Gastroesophageal sphincter (tissue), 4 donors: ENCODE results near the gene ARHGAP42. TPM values are rescaled to one million over a fixed set of nuclear protein-coding genes. Genes with fewer than 3 reads are reported as not detected.
A peak's percentile ranks its signal among the peaks of the same experiment; 100 is the strongest.

Source experiments
- ATAC-seq: fragments of 150-250 bp; one replicate; pipeline ENCODE4 v1.9.1; 2016; ENCODE audit warnings: mild to moderate bottlenecking, moderate library complexity
- H3K27ac ChIP-seq, 4 donors: fragments of 200-600 bp; sonication (generic) in 3 of 4; 1 replicate in 3 of 4; 2 replicates in 1 of 4; pipeline ENCODE4 v1.5.1; 2016 to 2019
- H3K27me3 ChIP-seq: fragments of 200-600 bp; sonication (generic); one replicate; pipeline ENCODE4 v1.5.1; 2019
- H3K36me3 ChIP-seq, 2 donors: fragments of 200-600 bp; sonication (generic); one replicate each; pipeline ENCODE4 v1.5.1; 2019; ENCODE audit warnings: control low read depth in 1 of 2
- H3K4me1 ChIP-seq, 3 donors: fragments of 200-600 bp; sonication (generic); 1 replicate in 2 of 3; 2 replicates in 1 of 3; pipeline ENCODE4 v1.5.1; 2016 to 2019; ENCODE audit warnings: control low read depth in 2 of 3
- H3K4me3 ChIP-seq, 2 donors: fragments of 200-600 bp; sonication (generic); one replicate each; pipeline ENCODE4 v1.5.1; 2019; ENCODE audit warnings: mild to moderate bottlenecking in 1 of 2, moderate library complexity in 1 of 2
- H3K9me3 ChIP-seq, 3 donors: fragments of 200-600 bp; sonication (generic); one replicate each; pipeline ENCODE4 v1.5.1; 2017 to 2019; ENCODE audit warnings: control low read depth in 2 of 3
- CTCF ChIP-seq, 4 experiments: fragments of 200-600 bp in 2 of 4; fragments of 450-650 bp in 2 of 4; sonication (generic) in 1 of 4; IDR thresholded peaks; one replicate each; pipeline ENCODE4 v1.5.1; 2017 to 2019; ENCODE audit warnings: antibody characterized with exemption in 4 of 4, mild to moderate bottlenecking in 2 of 4, moderate library complexity in 2 of 4
- EP300 ChIP-seq: sonication (generic); formaldehyde crosslinking; IDR thresholded peaks from one replicate; pipeline ENCODE4 v1.6.1; 2017; ENCODE audit warnings: antibody characterized with exemption, mild to moderate bottlenecking
- POLR2A ChIP-seq, 2 donors: fragments of 450-650 bp; IDR thresholded peaks; one replicate each; pipeline ENCODE4 v1.6.1; 2017; ENCODE audit warnings: antibody characterized with exemption in 2 of 2, mild to moderate bottlenecking in 2 of 2, moderate library complexity in 1 of 2
- POLR2AphosphoS5 ChIP-seq: sonication (generic); formaldehyde crosslinking; IDR thresholded peaks from one replicate; pipeline ENCODE4 v1.6.1; 2017; ENCODE audit warnings: antibody characterized with exemption
- WGBS, 2 donors: methylation state at CpG; one replicate each; pipeline ENCODE4 v1.1.5; 2018; ENCODE audit warnings: low coverage in 1 of 2; 5-methylcytosine and 5-hydroxymethylcytosine counted together
- total RNA-seq, 4 donors: library from RNA; depleted of rRNA; stranded (reverse); fragments of >200 nt; gene quantifications; one replicate each; pipeline ENCODE4 v1.1.0, GENCODE V29; 2016

Gene ARHGAP42
- total RNA-seq, 4 donors from 2014 or later = 6.3 to 29.1 (median 9.9) TPM

DNA sequence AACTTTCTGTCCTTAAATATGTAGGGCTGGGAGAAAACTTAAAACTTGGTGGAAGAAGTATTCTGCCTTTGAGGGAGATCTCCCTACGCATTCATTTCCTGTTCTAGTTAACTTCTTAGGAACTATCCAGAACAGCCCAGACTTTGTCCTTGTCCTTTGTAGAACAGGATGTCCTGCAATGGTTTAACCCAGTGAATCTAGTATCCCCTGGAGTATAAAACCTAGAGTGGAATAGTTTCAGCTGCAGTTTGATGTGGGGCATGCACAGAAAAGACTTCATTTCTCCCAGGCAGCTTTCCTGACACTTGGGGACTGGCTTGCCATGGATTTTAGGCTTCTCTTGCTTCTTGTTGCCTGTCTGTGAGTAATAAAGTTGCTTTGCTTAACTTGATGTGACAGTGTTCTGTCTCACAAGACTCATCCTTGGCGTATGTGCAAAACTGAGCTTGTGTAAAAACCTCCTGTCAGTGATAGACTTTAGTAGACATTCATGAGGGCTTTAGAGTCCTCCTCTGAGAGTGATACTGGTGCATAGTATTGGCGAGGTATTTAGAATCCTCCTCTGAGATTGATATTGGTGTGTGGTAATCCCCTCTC, 28.2 kb downstream of the ARHGAP42 start:
- Histone ChIP-seq H3K27ac (no peak overlapping the region), H3K27me3 (no peaks in the 10 kb centered on the region), H3K9me3 (no peaks in the 10 kb centered on the region), H3K36me3 (no peaks in the 10 kb centered on the region), H3K4me1 (peaks cover 0 to 31% (median 10%) of the 10 kb centered on the region in 3 donors), H3K4me3 (no peak overlapping the region)
- WGBS, 2 donors = 45 to 68% methylated on average over 1 to 3 of the region's 3 CpGs
- no peak for ATAC-seq
- TF ChIP-seq POLR2AphosphoS5 = no peak
- TF ChIP-seq POLR2A (IDR thresholded peaks at IDR 0.05) = no peak
- no peak for TF ChIP-seq CTCF (IDR thresholded peaks at IDR 0.05)
- TF ChIP-seq EP300 = no peak

DNA sequence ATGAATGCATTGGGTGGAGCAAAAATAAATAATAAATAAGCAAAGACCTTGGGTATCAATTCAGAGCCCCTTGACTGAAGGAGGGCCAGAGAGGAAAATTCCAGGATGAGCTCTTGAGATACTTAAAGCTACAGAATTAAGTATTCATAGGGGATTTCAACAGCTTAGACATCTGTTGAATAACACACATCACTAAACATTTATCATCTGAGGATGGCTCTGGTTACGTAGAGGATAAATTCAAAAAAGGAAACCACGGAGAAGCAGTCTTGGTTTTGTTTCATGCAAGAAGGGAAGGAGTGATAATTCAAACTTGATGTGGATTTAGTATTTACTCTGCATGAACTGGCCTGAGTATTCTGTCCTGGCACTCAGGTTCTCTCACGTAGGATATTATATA, 29.8 kb downstream of the ARHGAP42 start:
- no peak for TF ChIP-seq POLR2A (IDR thresholded peaks at IDR 0.05)
- TF ChIP-seq CTCF (IDR thresholded peaks at IDR 0.05) = no peak
- TF ChIP-seq EP300 = no peak
- TF ChIP-seq POLR2AphosphoS5 = no peak
- no peak for ATAC-seq
- H3K9me3 ChIP-seq = no peaks in the 10 kb centered on the region
- H3K27me3 ChIP-seq = no peaks in the 10 kb centered on the region
- no peak overlapping the region for H3K27ac ChIP-seq
- 25 to 69% methylated on average over 3 of the region's 3 CpGs for WGBS, 2 donors
- peaks cover 0 to 35% (median 10%) of the 10 kb centered on the region in 3 donors for H3K4me1 ChIP-seq
- no peak overlapping the region for H3K4me3 ChIP-seq
- H3K36me3 ChIP-seq = no peaks in the 10 kb centered on the region

DNA sequence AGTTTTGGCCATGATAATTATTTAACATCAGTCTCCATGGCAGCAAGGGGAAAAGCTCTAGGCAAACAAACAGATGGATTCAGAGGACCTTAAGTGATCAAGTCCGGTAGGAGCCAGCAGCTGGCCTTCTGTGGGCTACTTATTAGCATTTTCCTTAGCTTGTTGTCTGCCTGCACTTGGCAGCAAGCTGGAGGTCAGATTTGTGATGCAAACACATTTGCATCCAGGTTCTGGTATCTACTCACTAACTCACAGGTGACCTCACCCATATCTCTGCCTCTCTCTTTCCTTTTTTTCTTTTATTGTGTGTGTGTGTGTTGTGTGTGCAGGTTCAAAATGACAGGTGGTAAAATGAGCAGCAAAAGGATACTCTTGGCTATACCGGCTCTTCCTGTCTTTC, 32.3 kb downstream of the ARHGAP42 start:
- 10 to 23% methylated on average over 2 of the region's 2 CpGs for WGBS, 2 donors
- H3K27ac ChIP-seq = peak overlapping the region; percentile 34 to 68 (median 56)
- H3K4me3 ChIP-seq = no peak overlapping the region
- no peaks in the 10 kb centered on the region for H3K36me3 ChIP-seq
- TF ChIP-seq EP300 (no peak), POLR2AphosphoS5 (no peak), POLR2A (IDR thresholded peaks at IDR 0.05) (no peak), CTCF (IDR thresholded peaks at IDR 0.05) (no peak)
- peaks cover 0 to 35% (median 10%) of the 10 kb centered on the region in 3 donors for H3K4me1 ChIP-seq
- no peak for ATAC-seq
- H3K9me3 ChIP-seq = no peaks in the 10 kb centered on the region
- no peaks in the 10 kb centered on the region for H3K27me3 ChIP-seq

GRCh38 chr11:100719809-100720221, 32.7 kb downstream of the ARHGAP42 start:
- H3K36me3 ChIP-seq = no peaks in the 10 kb centered on the region
- peaks cover 0 to 35% (median 10%) of the 10 kb centered on the region in 3 donors for H3K4me1 ChIP-seq
- TF ChIP-seq POLR2AphosphoS5 (peak; percentile 87), CTCF (IDR thresholded peaks at IDR 0.05) (no peak)
- H3K27ac ChIP-seq = peak overlapping the region in 3 of 4 donors; percentile 55 to 68 (median 58)
- ATAC-seq = peak; percentile 73
- H3K9me3 ChIP-seq = no peaks in the 10 kb centered on the region
- no peak overlapping the region for H3K4me3 ChIP-seq
- no peaks in the 10 kb centered on the region for H3K27me3 ChIP-seq
- 17 to 23% methylated on average over 2 to 3 of the region's 3 CpGs for WGBS, 2 donors

DNA sequence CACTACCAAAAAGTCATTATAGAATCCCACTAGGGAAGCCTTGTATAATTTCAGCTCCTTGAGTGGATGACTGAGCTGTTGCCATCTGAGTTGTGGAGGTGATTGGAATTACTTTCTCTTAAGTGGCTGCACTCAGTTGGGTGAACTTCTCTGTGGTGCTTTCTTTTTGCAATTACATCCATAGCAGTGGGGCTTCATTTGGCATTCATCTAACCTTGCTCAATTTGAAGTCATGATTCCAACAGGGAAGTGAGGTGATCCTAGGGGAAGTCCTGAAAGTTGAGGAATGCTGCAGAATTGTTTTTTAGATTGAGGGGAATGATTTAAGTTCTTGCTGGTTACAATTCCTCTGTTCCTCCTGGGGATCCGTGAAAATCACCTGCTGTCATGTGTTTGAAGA, 39.6 kb downstream of the ARHGAP42 start:
- Histone ChIP-seq H3K27ac (no peak overlapping the region), H3K27me3 (no peaks in the 10 kb centered on the region), H3K4me3 (no peak overlapping the region), H3K9me3 (no peaks in the 10 kb centered on the region), H3K4me1 (no peaks in the 10 kb centered on the region), H3K36me3 (no peaks in the 10 kb centered on the region)
- ATAC-seq = no peak
- TF ChIP-seq CTCF (IDR thresholded peaks at IDR 0.05) = no peak
- no peak for TF ChIP-seq POLR2AphosphoS5
- no peak for TF ChIP-seq POLR2A (IDR thresholded peaks at IDR 0.05)
- no peak for TF ChIP-seq EP300
- WGBS, 2 donors = 73% methylated on average over 1 of the region's 1 CpG
